ENCODE data around the gene PLA2G4D. TPM values are rescaled to one million over a fixed set of nuclear protein-coding genes. Genes with fewer than 3 reads are reported as not detected.
A peak's percentile ranks its signal among the peaks of the same experiment; 100 is the strongest.

PLA2G4D gene
- total RNA-seq, 1 experiment from 2014 or later = not detected

DNA sequence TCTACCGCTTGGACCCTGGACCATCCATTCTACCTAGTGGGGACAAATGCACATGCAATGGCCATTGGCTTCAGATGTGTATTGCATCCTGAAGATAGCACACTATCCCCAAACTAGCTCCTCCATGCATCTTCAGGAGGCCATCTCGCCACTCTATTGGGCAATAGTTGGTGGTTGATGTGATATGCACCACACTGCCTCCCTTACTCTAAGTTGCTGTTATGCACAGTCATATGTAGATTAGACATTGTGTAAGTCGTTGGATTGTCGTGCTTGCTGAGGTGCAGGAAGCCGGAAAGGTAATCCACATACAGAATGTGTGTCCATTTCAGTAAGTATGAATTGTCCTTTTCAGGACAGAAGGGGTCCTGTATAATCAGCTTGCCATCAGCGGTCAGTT is 26.7 kb upstream of the PLA2G4D start:
- ChIA-PET POLR2A (interaction anchor here (0.6 to 2.0 kb wide), 11 partner anchors 9 to 64 kb away, joined by 3 to 14 read pairs (median 5); partner anchors contain the start of gene PLA2G4D), CTCF (interaction anchor here (0.8 to 5.3 kb wide), 7 partner anchors 9 to 132 kb away, joined by 3 to 31 read pairs (median 4); no protein-coding TSS in a partner anchor)
- no peak for TF ChIP-seq CTCF (IDR thresholded peaks at IDR 0.05; ENCODE audit: unreplicated experiment)
- Mint-ChIP-seq H3K36me3 (ENCODE audit: insufficient read depth, unreplicated experiment) (no peaks in the 10 kb centered on the region), H3K9me3 (ENCODE audit: unreplicated experiment) (peaks cover 7% of the 10 kb centered on the region), H3K4me1 (ENCODE audit: insufficient read depth, unreplicated experiment) (peaks cover 18% of the 10 kb centered on the region), H3K27ac (ENCODE audit: low read depth, unreplicated experiment) (no peak overlapping the region), H3K4me3 (ENCODE audit: unreplicated experiment) (no peak overlapping the region), H3K27me3 (ENCODE audit: insufficient read depth, unreplicated experiment) (peaks cover 12% of the 10 kb centered on the region)
- peak; percentile 42 for DNase-seq (ENCODE audit: unreplicated experiment)
- BruUV-seq (replicated peaks) = no TSS peak
- intact Hi-C loops (cut with micrococcal nuclease) = no loop called here

GRCh38 chr15:42120285-42120684 is 25.9 kb upstream of the PLA2G4D start:
- no peak for DNase-seq (ENCODE audit: unreplicated experiment)
- no TSS peak for BruUV-seq (replicated peaks)
- H3K4me1 Mint-ChIP-seq (ENCODE audit: insufficient read depth, unreplicated experiment) = peaks cover 18% of the 10 kb centered on the region
- TF ChIP-seq CTCF (IDR thresholded peaks at IDR 0.05; ENCODE audit: unreplicated experiment) = no peak
- H3K9me3 Mint-ChIP-seq (ENCODE audit: unreplicated experiment) = peaks cover 7% of the 10 kb centered on the region
- CTCF ChIA-PET = interaction anchor here (0.8 to 5.3 kb wide), 6 partner anchors 10 to 131 kb away, joined by 3 to 31 read pairs (median 4); no protein-coding TSS in a partner anchor
- H3K27me3 Mint-ChIP-seq (ENCODE audit: insufficient read depth, unreplicated experiment) = peaks cover 12% of the 10 kb centered on the region
- POLR2A ChIA-PET = interaction anchor here (0.6 to 2.0 kb wide), 6 partner anchors 12 to 63 kb away, joined by 3 to 9 read pairs (median 3); no protein-coding TSS in a partner anchor
- intact Hi-C loops (cut with micrococcal nuclease) = no loop called here
- H3K27ac Mint-ChIP-seq (ENCODE audit: low read depth, unreplicated experiment) = no peak overlapping the region
- H3K36me3 Mint-ChIP-seq (ENCODE audit: insufficient read depth, unreplicated experiment) = no peaks in the 10 kb centered on the region
- H3K4me3 Mint-ChIP-seq (ENCODE audit: unreplicated experiment) = no peak overlapping the region

DNA sequence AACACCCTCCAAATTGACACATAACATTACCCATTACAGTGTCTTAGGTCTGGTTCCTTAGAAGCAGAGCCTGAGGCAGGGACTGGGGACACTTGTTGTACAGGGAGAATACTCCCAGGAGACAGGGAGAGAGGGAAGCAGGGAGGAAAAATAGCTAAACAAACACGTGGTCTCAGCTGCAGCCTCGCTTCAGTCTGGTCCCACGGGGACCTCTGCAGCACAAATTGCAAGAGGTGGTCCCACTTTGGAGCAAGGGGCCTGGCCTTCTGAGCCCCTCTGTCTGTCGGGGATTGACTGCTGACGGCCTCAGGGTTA is 25.0 kb upstream of the PLA2G4D start:
- TF ChIP-seq CTCF (IDR thresholded peaks at IDR 0.05; ENCODE audit: unreplicated experiment) = no peak
- POLR2A ChIA-PET = interaction anchor here (0.7 to 2.8 kb wide), 3 partner anchors 11 to 26 kb away, joined by 3 to 9 read pairs (median 5); no protein-coding TSS in a partner anchor
- peaks cover 4% of the 10 kb centered on the region for H3K27me3 Mint-ChIP-seq (ENCODE audit: insufficient read depth, unreplicated experiment)
- H3K4me3 Mint-ChIP-seq (ENCODE audit: unreplicated experiment) = no peak overlapping the region
- no peak overlapping the region for H3K27ac Mint-ChIP-seq (ENCODE audit: low read depth, unreplicated experiment)
- DNase-seq (ENCODE audit: unreplicated experiment) = no peak
- no peaks in the 10 kb centered on the region for H3K36me3 Mint-ChIP-seq (ENCODE audit: insufficient read depth, unreplicated experiment)
- intact Hi-C loops (cut with micrococcal nuclease) = no loop called here
- H3K9me3 Mint-ChIP-seq (ENCODE audit: unreplicated experiment) = peaks cover 7% of the 10 kb centered on the region
- BruUV-seq (replicated peaks) = no TSS peak
- H3K4me1 Mint-ChIP-seq (ENCODE audit: insufficient read depth, unreplicated experiment) = peaks cover 18% of the 10 kb centered on the region
- CTCF ChIA-PET = interaction anchor here (0.6 to 5.3 kb wide), 7 partner anchors 11 to 794 kb away, joined by 3 to 31 read pairs (median 5); no protein-coding TSS in a partner anchor

DNA sequence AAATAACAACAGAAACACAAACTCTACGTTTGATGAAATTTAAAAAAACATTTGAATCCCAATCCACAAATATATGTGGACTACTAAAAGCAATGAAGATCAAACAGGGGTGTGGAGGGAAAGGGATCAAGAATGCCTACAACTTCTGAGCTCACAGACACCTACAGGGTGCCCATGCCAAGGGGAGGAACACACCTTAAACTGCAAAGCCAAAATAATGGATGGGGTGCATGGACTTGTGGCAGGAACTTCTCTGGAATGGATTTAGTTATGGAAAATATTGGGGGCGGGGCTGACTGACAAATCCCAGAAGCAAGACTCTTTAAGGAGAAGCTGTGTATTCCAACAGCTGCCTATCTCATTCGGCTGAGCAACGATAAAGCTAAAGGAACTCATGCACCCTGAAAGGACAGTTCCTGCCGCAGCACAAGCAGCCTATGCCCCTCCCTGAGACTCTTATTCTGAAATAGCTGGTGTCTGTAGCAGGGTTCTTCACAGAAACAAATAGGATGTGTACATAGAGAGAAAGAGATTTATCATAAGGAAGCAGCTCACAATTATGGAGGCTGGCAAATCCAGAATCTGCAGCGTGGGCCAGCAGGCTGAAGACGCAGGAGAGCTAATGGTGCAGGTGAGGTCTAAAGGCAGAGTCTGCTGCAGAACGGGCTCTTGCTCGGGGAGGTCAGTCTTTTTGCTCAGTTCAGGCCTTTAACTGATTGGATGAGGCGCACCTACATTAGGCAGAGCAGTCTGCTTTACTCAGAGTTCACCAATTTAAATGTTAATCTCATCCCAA is 24.5 kb upstream of the PLA2G4D start:
- ChIA-PET CTCF (interaction anchor here (0.6 to 5.3 kb wide), 9 partner anchors 12 to 1188 kb away, joined by 3 to 31 read pairs (median 4); no protein-coding TSS in a partner anchor), POLR2A (interaction anchor here (0.6 to 2.8 kb wide), 10 partner anchors 11 to 132 kb away, joined by 3 to 9 read pairs (median 3); partner anchors contain the start of gene PLA2G4F)
- Mint-ChIP-seq H3K4me3 (ENCODE audit: unreplicated experiment) (no peak overlapping the region), H3K4me1 (ENCODE audit: insufficient read depth, unreplicated experiment) (peaks cover 18% of the 10 kb centered on the region), H3K9me3 (ENCODE audit: unreplicated experiment) (peaks cover 7% of the 10 kb centered on the region), H3K27ac (ENCODE audit: low read depth, unreplicated experiment) (no peak overlapping the region), H3K36me3 (ENCODE audit: insufficient read depth, unreplicated experiment) (no peaks in the 10 kb centered on the region), H3K27me3 (ENCODE audit: insufficient read depth, unreplicated experiment) (no peaks in the 10 kb centered on the region)
- intact Hi-C loops (cut with micrococcal nuclease) = no loop called here
- DNase-seq (ENCODE audit: unreplicated experiment) = no peak
- BruUV-seq (replicated peaks) = no TSS peak
- no peak for TF ChIP-seq CTCF (IDR thresholded peaks at IDR 0.05; ENCODE audit: unreplicated experiment)

Measured in MCF 10A (cell line).